GM12892 (cell line): ENCODE data around the gene FLOT2.
"Not testable (repeated sequence)": the region's sequence is repeated elsewhere in the genome, so short reads cannot be mapped to it uniquely, and the experiment has no call there.

Experiments
- POLR2A ChIP-seq: IDR thresholded peaks from 2 replicates; pipeline ENCODE4 v1.6.1; 2011; ENCODE audit warnings: low read depth, low read length, control low read depth
- POLR2AphosphoS5 ChIP-seq: IDR thresholded peaks from 2 replicates; pipeline ENCODE4 v1.6.1; 2011; ENCODE audit warnings: low read depth, low read length, control low read depth
- TAF1 ChIP-seq: IDR thresholded peaks from 2 replicates; pipeline ENCODE4 v1.6.1; 2011; ENCODE audit warnings: low read depth, mild to moderate bottlenecking, control low read depth, low read length, borderline replicate concordance

DNA sequence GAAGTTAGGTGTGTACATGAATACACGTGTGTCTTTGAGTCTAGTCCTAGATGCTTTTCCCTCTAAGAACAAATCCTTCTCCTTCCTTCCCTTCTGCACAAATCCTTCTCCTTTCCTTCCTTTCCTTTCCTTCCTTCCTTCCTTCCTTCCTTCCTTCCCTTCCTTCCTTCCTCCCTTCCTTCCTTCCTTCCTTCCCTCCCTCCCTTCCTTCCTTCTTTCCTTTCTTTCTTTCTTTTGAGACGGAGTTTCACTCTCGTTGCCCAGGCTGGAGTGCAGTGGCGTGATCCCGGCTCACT lies 6.0 kb upstream of the FLOT2 start:
- not testable (repeated sequence) for TF ChIP-seq POLR2A, POLR2AphosphoS5, TAF1
